Loucy (cell line): ENCODE measurements around the gene CBX7.

Experiments
- H2AFZ ChIP-seq: fragments of 200-600 bp; sonication (generic); 2 replicates; pipeline ENCODE4 v1.6.0; 2016; ENCODE audit warnings: antibody characterized with exemption, mild to moderate bottlenecking, low read length, moderate library complexity
- H3F3A ChIP-seq: fragments of 200-600 bp; 2 replicates; pipeline ENCODE4 v1.6.0; 2016; ENCODE audit warnings: antibody characterized with exemption, low read depth, mild to moderate bottlenecking
- H3K27me3 ChIP-seq: fragments of 200-600 bp; sonication (generic); 2 replicates; pipeline ENCODE4 v1.6.1; 2014; ENCODE audit warnings: low read length, mild to moderate bottlenecking; ENCODE audit not compliant: insufficient read depth, poor library complexity, severe bottlenecking
- H3K36me3 ChIP-seq: fragments of 200-600 bp; sonication (generic); 2 replicates; pipeline ENCODE4 v1.6.1; 2016; ENCODE audit warnings: low read length; ENCODE audit not compliant: insufficient read depth
- H3K4me1 ChIP-seq: fragments of 200-600 bp; sonication (generic); 2 replicates; pipeline ENCODE4 v1.5.1; 2014; ENCODE audit warnings: low read length, mild to moderate bottlenecking; ENCODE audit not compliant: insufficient read depth, poor library complexity, severe bottlenecking
- H3K4me2 ChIP-seq: fragments of 200-600 bp; sonication (generic); 2 replicates; pipeline ENCODE4 v1.6.0; 2014; ENCODE audit warnings: antibody characterized with exemption, low read length, low read depth, mild to moderate bottlenecking; ENCODE audit not compliant: poor library complexity, severe bottlenecking
- H3K4me3 ChIP-seq: fragments of 200-600 bp; sonication (generic); 2 replicates; pipeline ENCODE4 v1.5.1; 2014; ENCODE audit warnings: low read length, mild to moderate bottlenecking, mixed read lengths; ENCODE audit not compliant: poor library complexity, severe bottlenecking
- H3K79me2 ChIP-seq: fragments of 200-600 bp; sonication (generic); 2 replicates; pipeline ENCODE4 v1.6.1; 2014; ENCODE audit warnings: low read length; ENCODE audit not compliant: insufficient read depth
- H3K9ac ChIP-seq: fragments of 200-600 bp; sonication (generic); 2 replicates; pipeline ENCODE4 v1.6.0; 2014; ENCODE audit warnings: mild to moderate bottlenecking, low read depth, low read length, moderate library complexity; ENCODE audit not compliant: poor library complexity, severe bottlenecking
- H3K9me2 ChIP-seq: fragments of 200-600 bp; sonication (generic); replicated peaks from 2 replicates; pipeline ENCODE4 v1.6.1; 2016; ENCODE audit warnings: low read depth, low read length, mixed read lengths
- H3K9me3 ChIP-seq: fragments of 200-600 bp; sonication (generic); 2 replicates; pipeline ENCODE4 v1.6.1; 2014; ENCODE audit warnings: mild to moderate bottlenecking, antibody characterized with exemption, low read length, low read depth; ENCODE audit not compliant: insufficient read depth
- H4K20me1 ChIP-seq: fragments of 200-600 bp; sonication (generic); 2 replicates; pipeline ENCODE4 v1.6.0; 2014; ENCODE audit warnings: antibody characterized with exemption, low read length, mild to moderate bottlenecking; ENCODE audit not compliant: insufficient read depth, poor library complexity, severe bottlenecking
- EZH2phosphoT487 ChIP-seq: fragments of 200-600 bp; IDR thresholded peaks from 2 replicates; pipeline ENCODE4 v1.6.1; 2018; ENCODE audit warnings: antibody characterized with exemption, mild to moderate bottlenecking, moderate library complexity, borderline replicate concordance
- TF ChIP-seq, protein P1 (sequence below): fragments of 200-600 bp; sonication (generic); conservative IDR thresholded peaks from 2 replicates; pipeline ENCODE4 v1.5.1; 2014; ENCODE audit warnings: mild to moderate bottlenecking, antibody characterized with exemption, low read length

CBX7 gene

DNA sequence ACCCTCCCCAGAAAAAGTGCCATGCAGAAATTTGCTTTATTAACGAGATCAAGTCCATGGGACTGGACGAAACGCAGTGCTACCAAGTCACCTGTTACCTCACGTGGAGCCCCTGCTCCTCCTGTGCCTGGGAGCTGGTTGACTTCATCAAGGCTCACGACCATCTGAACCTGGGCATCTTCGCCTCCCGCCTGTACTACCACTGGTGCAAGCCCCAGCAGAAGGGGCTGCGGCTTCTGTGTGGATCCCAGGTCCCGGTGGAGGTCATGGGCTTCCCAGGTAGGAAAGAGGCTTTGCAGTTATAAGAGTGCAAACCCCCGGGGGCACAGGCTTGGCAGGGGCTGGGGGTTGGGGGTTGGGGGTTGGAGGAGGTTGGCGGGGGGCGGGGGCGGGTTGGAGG, 51.3 kb downstream of the CBX7 start:
- H3K9ac ChIP-seq: no peak overlapping the region

DNA sequence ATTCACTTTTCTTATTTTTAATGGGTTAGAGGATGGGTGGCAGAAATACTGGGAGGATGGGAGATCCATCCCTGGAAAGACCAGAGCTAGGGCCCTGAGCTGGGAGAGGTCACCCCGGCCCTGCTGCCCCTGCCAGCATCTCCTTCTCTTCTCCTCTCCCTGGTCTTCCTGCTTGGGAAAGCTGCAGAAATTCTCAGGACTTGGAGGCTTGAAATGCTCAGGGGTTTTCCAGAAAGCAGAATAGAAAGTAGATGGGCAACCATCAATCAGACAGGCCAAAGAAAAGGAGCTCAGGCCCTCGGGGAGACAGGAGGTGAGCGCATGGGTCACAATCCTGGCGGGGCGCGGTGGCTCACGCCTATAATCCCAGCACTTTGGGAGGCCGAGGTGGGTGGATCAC, 53.9 kb downstream of the CBX7 start:
- peak overlapping the region; percentile 96 for H3K9ac ChIP-seq
- peaks cover 46% of the 10 kb centered on the region for H3K4me1 ChIP-seq
- peak overlapping the region; percentile 88 for H3K4me2 ChIP-seq
- H3F3A ChIP-seq: 0 out of 2 replicates have a peak, but pooled peaks cover 5% of the 10 kb centered on the region
- TF ChIP-seq EZH2phosphoT487: no peak
- TF ChIP-seq, protein P1, sequence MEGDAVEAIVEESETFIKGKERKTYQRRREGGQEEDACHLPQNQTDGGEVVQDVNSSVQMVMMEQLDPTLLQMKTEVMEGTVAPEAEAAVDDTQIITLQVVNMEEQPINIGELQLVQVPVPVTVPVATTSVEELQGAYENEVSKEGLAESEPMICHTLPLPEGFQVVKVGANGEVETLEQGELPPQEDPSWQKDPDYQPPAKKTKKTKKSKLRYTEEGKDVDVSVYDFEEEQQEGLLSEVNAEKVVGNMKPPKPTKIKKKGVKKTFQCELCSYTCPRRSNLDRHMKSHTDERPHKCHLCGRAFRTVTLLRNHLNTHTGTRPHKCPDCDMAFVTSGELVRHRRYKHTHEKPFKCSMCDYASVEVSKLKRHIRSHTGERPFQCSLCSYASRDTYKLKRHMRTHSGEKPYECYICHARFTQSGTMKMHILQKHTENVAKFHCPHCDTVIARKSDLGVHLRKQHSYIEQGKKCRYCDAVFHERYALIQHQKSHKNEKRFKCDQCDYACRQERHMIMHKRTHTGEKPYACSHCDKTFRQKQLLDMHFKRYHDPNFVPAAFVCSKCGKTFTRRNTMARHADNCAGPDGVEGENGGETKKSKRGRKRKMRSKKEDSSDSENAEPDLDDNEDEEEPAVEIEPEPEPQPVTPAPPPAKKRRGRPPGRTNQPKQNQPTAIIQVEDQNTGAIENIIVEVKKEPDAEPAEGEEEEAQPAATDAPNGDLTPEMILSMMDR: no peak
- no peaks in the 10 kb centered on the region for H4K20me1 ChIP-seq
- no peaks in the 10 kb centered on the region for H3K36me3 ChIP-seq
- no peaks in the 10 kb centered on the region for H3K27me3 ChIP-seq
- H2AFZ ChIP-seq: no peak overlapping the region
- H3K9me3 ChIP-seq: no peaks in the 10 kb centered on the region
- H3K9me2 ChIP-seq: no peaks in the 10 kb centered on the region
- H3K79me2 ChIP-seq: no peaks in the 10 kb centered on the region
- no peak overlapping the region for H3K4me3 ChIP-seq

More for the DNA sequence above, 51.3 kb downstream of the CBX7 start:
- no peaks in the 10 kb centered on the region for H4K20me1 ChIP-seq
- peaks cover 37% of the 10 kb centered on the region for H3K4me1 ChIP-seq
- H3K9me3 ChIP-seq: no peaks in the 10 kb centered on the region
- no peaks in the 10 kb centered on the region for H3K9me2 ChIP-seq
- H3F3A ChIP-seq: 0 out of 2 replicates have a peak, but pooled peaks cover 5% of the 10 kb centered on the region
- TF ChIP-seq, protein P1: no peak
- TF ChIP-seq EZH2phosphoT487: no peak
- no peaks in the 10 kb centered on the region for H3K27me3 ChIP-seq
- no peak overlapping the region for H3K4me3 ChIP-seq
- H3K79me2 ChIP-seq: no peaks in the 10 kb centered on the region
- H2AFZ ChIP-seq: no peak overlapping the region
- H3K36me3 ChIP-seq: no peaks in the 10 kb centered on the region
- H3K4me2 ChIP-seq: no peak overlapping the region

DNA sequence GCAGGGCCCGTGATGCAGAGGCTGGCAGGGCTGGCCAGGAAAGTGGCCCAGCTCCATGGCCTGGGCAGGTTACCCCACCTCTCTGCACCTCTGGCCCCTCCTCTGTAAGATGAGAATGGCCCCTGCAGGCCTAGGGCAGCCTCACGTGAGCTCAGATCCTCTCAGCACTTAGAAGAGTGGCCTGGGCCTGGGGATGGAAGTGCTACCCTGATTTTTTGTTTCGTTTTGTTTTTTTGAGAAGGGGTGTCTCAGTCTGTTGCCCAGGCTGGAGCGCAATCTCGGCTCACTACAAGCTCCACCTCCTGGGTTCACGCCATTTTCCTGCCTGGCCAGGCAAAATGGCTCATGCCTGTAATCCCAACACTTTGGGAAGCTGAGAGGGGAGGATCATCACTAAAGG, 54.5 kb downstream of the CBX7 start:
- no peaks in the 10 kb centered on the region for H3K36me3 ChIP-seq
- H3K4me1 ChIP-seq: peaks cover 47% of the 10 kb centered on the region
- H3F3A ChIP-seq: 0 out of 2 replicates have a peak, but pooled peaks cover 5% of the 10 kb centered on the region
- H3K79me2 ChIP-seq: no peaks in the 10 kb centered on the region
- H2AFZ ChIP-seq: no peak overlapping the region
- H3K9me3 ChIP-seq: no peaks in the 10 kb centered on the region
- peak overlapping the region; percentile 88 for H3K4me2 ChIP-seq
- H3K9me2 ChIP-seq: no peaks in the 10 kb centered on the region
- no peaks in the 10 kb centered on the region for H3K27me3 ChIP-seq
- H4K20me1 ChIP-seq: no peaks in the 10 kb centered on the region
- peak overlapping the region; percentile 69 for H3K4me3 ChIP-seq
- peak overlapping the region; percentile 96 for H3K9ac ChIP-seq
- TF ChIP-seq EZH2phosphoT487: no peak
- TF ChIP-seq, protein P1: no peak
